SW480 (cell line): ENCODE measurements around the gene URM1.

Experiments used
- DNase-seq: peaks from one replicate; pipeline ENCODE4 v3.0.0-alpha.2; 2016; ENCODE audit warnings: low spot score

The URM1 gene

GRCh38 chr9:128429513-128430086 is 58.4 kb downstream of the URM1 start:
- DNase-seq: no peak

GRCh38 chr9:128431207-128431606 is 60.0 kb downstream of the URM1 start:
- no peak for DNase-seq

GRCh38 chr9:128434340-128434739 is 63.2 kb downstream of the URM1 start:
- no peak for DNase-seq

- DNase-seq: no peak
Measured at GRCh38 chr9:128435611-128436010, 64.4 kb downstream of the URM1 start.

- DNase-seq: peak; percentile 64
Measured at GRCh38 chr9:128438343-128439109, 67.4 kb downstream of the URM1 start.

- no peak for DNase-seq
Measured at GRCh38 chr9:128439273-128439672, 68.1 kb downstream of the URM1 start.
